ENCODE data around the gene CCS. TPM values are rescaled to one million over a fixed set of nuclear protein-coding genes. Genes with fewer than 3 reads are reported as not detected.
"Not testable (repeated sequence)": the region's sequence is repeated elsewhere in the genome, so short reads cannot be mapped to it uniquely, and the experiment has no call there.

Gene CCS
- total and polyA plus RNA-seq, 2 experiments from 2014 or later, result 41.5 to 97.8 TPM

- Histone ChIP-seq H2AFZ (no peak overlapping the region), H3K9me2 (replicated peaks; ENCODE audit: insufficient read depth) (no peaks in the 10 kb centered on the region), H3K79me2 (peaks cover 91% of the 10 kb centered on the region), H3K4me2 (peak overlapping the region; percentile 70), H3K4me1 (ENCODE audit: insufficient read depth) (peaks cover 26% of the 10 kb centered on the region), H4K20me1 (ENCODE audit: insufficient read depth, poor library complexity, severe bottlenecking) (peaks cover 50% of the 10 kb centered on the region), H3K27ac (peak overlapping the region; percentile 72), H3K27me3 (no peaks in the 10 kb centered on the region), H3K36me3 (replicated peaks; ENCODE audit: insufficient read depth, low read depth) (no peaks in the 10 kb centered on the region), H3K4me3 (no peak overlapping the region), H3K9me3 (ENCODE audit: low read depth) (no peaks in the 10 kb centered on the region)
- 38% methylated on average over 12 of the region's 12 CpGs for WGBS (ENCODE audit: low lambda C conversion rate, missing lambda C conversion rate)
- no peak for DNase-seq (ENCODE audit: low spot score)
- TF ChIP-seq EZH2 (IDR thresholded peaks at IDR 0.05; ENCODE audit: borderline replicate concordance), result no peak
- no peak for TF ChIP-seq CTCF (IDR thresholded peaks at IDR 0.05; ENCODE audit: poor library complexity)
- no peak for TF ChIP-seq EZH2phosphoT487 (IDR thresholded peaks at IDR 0.05; ENCODE audit: low read depth, severe bottlenecking, unreplicated experiment)
Measured at GRCh38 chr11:66637557-66638176, 44.7 kb downstream of the CCS start.

- Histone ChIP-seq H3K79me2 (peaks cover 91% of the 10 kb centered on the region), H3K4me1 (ENCODE audit: insufficient read depth) (peaks cover 34% of the 10 kb centered on the region), H3K9me2 (replicated peaks; ENCODE audit: insufficient read depth) (no peaks in the 10 kb centered on the region), H3K27me3 (no peaks in the 10 kb centered on the region), H3K36me3 (replicated peaks; ENCODE audit: insufficient read depth, low read depth) (no peaks in the 10 kb centered on the region), H2AFZ (no peak within 1 kb of the TSS), H3K27ac (peak within 1 kb of the TSS; percentile 90), H4K20me1 (ENCODE audit: insufficient read depth, poor library complexity, severe bottlenecking) (peaks cover 50% of the 10 kb centered on the region), H3K4me3 (peak within 1 kb of the TSS; percentile 72), H3K4me2 (peak within 1 kb of the TSS; percentile 96), H3K9me3 (ENCODE audit: low read depth) (no peaks in the 10 kb centered on the region)
- TF ChIP-seq EZH2 (IDR thresholded peaks at IDR 0.05; ENCODE audit: borderline replicate concordance), result no peak
- TF ChIP-seq EZH2phosphoT487 (IDR thresholded peaks at IDR 0.05; ENCODE audit: low read depth, severe bottlenecking, unreplicated experiment), result no peak
- no peak for TF ChIP-seq CTCF (IDR thresholded peaks at IDR 0.05; ENCODE audit: poor library complexity)
- peak; percentile 99 for DNase-seq (ENCODE audit: low spot score)
- 1% methylated on average over 59 of the region's 63 CpGs for WGBS (ENCODE audit: low lambda C conversion rate, missing lambda C conversion rate)
Measured at GRCh38 chr11:66638177-66639065, 45.4 kb downstream of the CCS start, which contains the start of gene RBM4. Gene RBM4, plus strand, starts transcription at chr11:66638703. Its CDS starts 1,009 bp downstream, at chr11:66639712.

- Histone ChIP-seq H3K36me3 (replicated peaks; ENCODE audit: insufficient read depth, low read depth) (peaks cover 3% of the 10 kb centered on the region), H2AFZ (no peak overlapping the region), H3K27me3 (no peaks in the 10 kb centered on the region), H3K79me2 (peaks cover 91% of the 10 kb centered on the region), H3K4me3 (peak overlapping the region; percentile 72), H3K4me1 (ENCODE audit: insufficient read depth) (peaks cover 42% of the 10 kb centered on the region), H3K9me2 (replicated peaks; ENCODE audit: insufficient read depth) (no peaks in the 10 kb centered on the region), H3K4me2 (peak overlapping the region; percentile 96), H4K20me1 (ENCODE audit: insufficient read depth, poor library complexity, severe bottlenecking) (peaks cover 57% of the 10 kb centered on the region), H3K27ac (peak overlapping the region; percentile 90), H3K9me3 (ENCODE audit: low read depth) (no peaks in the 10 kb centered on the region)
- WGBS (ENCODE audit: low lambda C conversion rate, missing lambda C conversion rate), result 6% methylated on average over 27 of the region's 27 CpGs
- TF ChIP-seq EZH2 (IDR thresholded peaks at IDR 0.05; ENCODE audit: borderline replicate concordance) (no peak), CTCF (IDR thresholded peaks at IDR 0.05; ENCODE audit: poor library complexity) (peak; percentile 13)
- peak; percentile 60 for DNase-seq (ENCODE audit: low spot score)
Measured at GRCh38 chr11:66639066-66639813, 46.3 kb downstream of the CCS start.

GRCh38 chr11:66639814-66640340 is 46.9 kb downstream of the CCS start:
- Histone ChIP-seq H3K79me2 (peaks cover 91% of the 10 kb centered on the region), H3K4me3 (peak overlapping the region; percentile 47), H3K4me1 (ENCODE audit: insufficient read depth) (peaks cover 48% of the 10 kb centered on the region), H3K4me2 (peak overlapping the region; percentile 96), H4K20me1 (ENCODE audit: insufficient read depth, poor library complexity, severe bottlenecking) (peaks cover 59% of the 10 kb centered on the region)
- H3K9me3 ChIP-seq (ENCODE audit: low read depth); H2AFZ ChIP-seq; H3K27me3 ChIP-seq; H3K27ac ChIP-seq; DNase-seq (ENCODE audit: low spot score); H3K9me2 ChIP-seq (replicated peaks; ENCODE audit: insufficient read depth); H3K36me3 ChIP-seq (replicated peaks; ENCODE audit: insufficient read depth, low read depth): not testable (repeated sequence)
- WGBS (ENCODE audit: low lambda C conversion rate, missing lambda C conversion rate), result 49% methylated on average over 10 of the region's 10 CpGs

All from hepatocyte (in vitro differentiated cells).